HG02840 (cell line): ENCODE data around the gene LCE1C.

Experiments used
- ATAC-seq: cut with Tn5 transposase; IDR thresholded peaks from one replicate; pipeline ENCODE4 v1.9.1; 2021; ENCODE audit warnings: mild to moderate bottlenecking, moderate library complexity, moderate number of reproducible peaks; ENCODE audit not compliant: unreplicated experiment, low FRiP score

LCE1C gene

GRCh38 chr1:152806576-152806975 lies at the start of gene LCE1C:
TSS of gene LCE1C (minus strand) at chr1:152806651. CDS start at chr1:152805478, 1,173 bp downstream.
- no peak for ATAC-seq

- no peak for ATAC-seq
Observed at GRCh38 chr1:152855661-152856060, 49.2 kb upstream of the LCE1C start.

- no peak for ATAC-seq
Observed at GRCh38 chr1:152842556-152842955, 36.1 kb upstream of the LCE1C start, which contains the start of gene LCE6A. TSS of gene LCE6A (plus strand) at chr1:152842856. CDS start at chr1:152843521, 665 bp downstream.

GRCh38 chr1:152836870-152837269 lies 30.4 kb upstream of the LCE1C start:
- ATAC-seq, result no peak

- no peak for ATAC-seq
Observed at GRCh38 chr1:152827173-152827572, 20.7 kb upstream of the LCE1C start, which contains the start of gene LCE1A. TSS of gene LCE1A (plus strand) at chr1:152827473. CDS start at chr1:152827473, 0 bp downstream.

- ATAC-seq, result no peak
Observed at GRCh38 chr1:152824964-152825363, 18.5 kb upstream of the LCE1C start.

- ATAC-seq, result no peak
Observed at GRCh38 chr1:152823294-152823693, 16.8 kb upstream of the LCE1C start.

GRCh38 chr1:152817309-152817708 lies 10.9 kb upstream of the LCE1C start:
- no peak for ATAC-seq

GRCh38 chr1:152811671-152812070 lies 5.2 kb upstream of the LCE1C start, which contains the start of gene LCE1B:
TSS of gene LCE1B (plus strand) at chr1:152811971. CDS start at chr1:152812447, 476 bp downstream.
- no peak for ATAC-seq

- ATAC-seq, result no peak
Observed at GRCh38 chr1:152811050-152811449, 4.6 kb upstream of the LCE1C start.

- ATAC-seq, result no peak
Observed at GRCh38 chr1:152801333-152801732, 5.1 kb downstream of the LCE1C start.

GRCh38 chr1:152796421-152796820 lies 10.0 kb downstream of the LCE1C start, which contains the start of gene LCE1D:
TSS of gene LCE1D (plus strand) at chr1:152796721. CDS start at chr1:152797795, 1,074 bp downstream.
- ATAC-seq, result no peak

GRCh38 chr1:152795686-152796085 lies 10.8 kb downstream of the LCE1C start:
- ATAC-seq, result no peak

- no peak for ATAC-seq
Observed at GRCh38 chr1:152786077-152786476, 20.4 kb downstream of the LCE1C start, which contains the start of gene LCE1E. TSS of gene LCE1E (plus strand) at chr1:152786257. CDS start at chr1:152787300, 1,043 bp downstream.

- ATAC-seq, result no peak
Observed at GRCh38 chr1:152783095-152783494, 23.4 kb downstream of the LCE1C start.

GRCh38 chr1:152777510-152778137 lies 28.8 kb downstream of the LCE1C start:
- ATAC-seq, result no peak

- no peak for ATAC-seq
Observed at GRCh38 chr1:152776361-152776760, 30.1 kb downstream of the LCE1C start.

- ATAC-seq, result no peak
Observed at GRCh38 chr1:152774875-152775274, 31.6 kb downstream of the LCE1C start, which contains the start of gene LCE1F. TSS of gene LCE1F (plus strand) at chr1:152775140. CDS start at chr1:152776372, 1,232 bp downstream.

GRCh38 chr1:152770411-152770810 lies 36.0 kb downstream of the LCE1C start:
- no peak for ATAC-seq

GRCh38 chr1:152768847-152769533 lies 37.5 kb downstream of the LCE1C start:
- ATAC-seq, result no peak

GRCh38 chr1:152761609-152762213 lies 44.7 kb downstream of the LCE1C start:
- no peak for ATAC-seq
